ENCODE results near the gene WDFY4. TPM values are rescaled to one million over a fixed set of nuclear protein-coding genes. Genes with fewer than 3 reads are reported as not detected.

Gene WDFY4
- total RNA-seq, 1 donor from 2014 or later = 0.25 TPM

DNA sequence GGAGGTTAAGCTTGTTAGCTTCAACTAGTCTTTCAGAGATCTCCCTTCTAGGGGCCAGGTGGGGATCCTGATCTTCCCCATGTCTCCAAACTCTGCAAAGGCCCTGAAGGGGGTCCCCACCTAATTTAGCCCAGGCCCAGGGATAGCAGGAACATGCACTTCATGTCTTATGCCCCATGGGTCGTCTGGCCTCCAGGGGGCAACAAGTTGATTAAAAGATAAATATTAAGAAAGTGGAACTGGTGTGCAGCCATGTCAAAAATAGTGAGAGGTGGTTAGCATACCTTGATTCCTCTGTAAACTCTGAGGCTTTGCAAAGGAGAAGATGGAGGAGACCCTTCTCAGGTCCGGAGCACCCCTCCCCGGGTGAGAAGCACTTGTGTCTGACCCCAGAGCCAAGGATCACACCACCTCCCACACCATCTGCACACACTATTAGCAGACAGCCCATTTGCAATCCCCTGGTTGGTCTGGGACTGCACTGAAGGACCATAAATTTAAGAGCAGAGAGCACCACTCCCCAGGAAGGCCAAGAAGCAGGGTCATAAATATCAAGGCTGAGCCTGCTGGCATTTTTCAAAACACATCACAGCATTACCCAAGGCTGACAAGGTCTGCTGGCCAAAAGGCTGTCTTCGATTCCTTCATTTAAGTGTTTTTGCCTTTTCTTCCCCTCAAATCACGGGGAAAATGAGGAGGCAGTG lies 299.1 kb downstream of the WDFY4 start:
- Histone ChIP-seq H3K9me3 (ENCODE audit: insufficient read depth, low read depth, low read length) (no peaks in the 10 kb centered on the region), H2AFZ (ENCODE audit: low read depth, low read length) (no peak overlapping the region), H3K27ac (ENCODE audit: low read depth, low read length) (no peak overlapping the region), H3K4me3 (ENCODE audit: insufficient read depth, low read depth, low read length) (no peak overlapping the region), H3K4me1 (ENCODE audit: insufficient read depth, low read length) (no peaks in the 10 kb centered on the region), H3K36me3 (ENCODE audit: insufficient read depth, low read length) (no peaks in the 10 kb centered on the region), H3K4me2 (ENCODE audit: low read length) (no peak overlapping the region), H4K20me1 (ENCODE audit: insufficient read depth, low read length) (no peaks in the 10 kb centered on the region), H3K79me2 (ENCODE audit: insufficient read depth, low read length) (no peaks in the 10 kb centered on the region), H3K9ac (ENCODE audit: low read length) (no peak overlapping the region), H3K27me3 (ENCODE audit: insufficient read depth, low read length) (peaks cover 4% of the 10 kb centered on the region)
- H3K27me3 Mint-ChIP-seq (ENCODE audit: low read depth, unreplicated experiment) = peaks cover 65% of the 10 kb centered on the region
- no peak overlapping the region for H3K4me3 Mint-ChIP-seq (ENCODE audit: unreplicated experiment)
- FAIRE-seq (no peak), DNase-seq (ENCODE audit: low read depth) (no peak)
- TF ChIP-seq EZH2 (IDR thresholded peaks at IDR 0.05; ENCODE audit: insufficient read depth, low read length) = no peak
- no peak overlapping the region for H3K27ac Mint-ChIP-seq (ENCODE audit: unreplicated experiment)
- H3K4me1 Mint-ChIP-seq (ENCODE audit: low read depth, unreplicated experiment) = no peaks in the 10 kb centered on the region
- H3K36me3 Mint-ChIP-seq (ENCODE audit: low read depth, unreplicated experiment) = no peaks in the 10 kb centered on the region
- H3K9me3 Mint-ChIP-seq (ENCODE audit: unreplicated experiment) = no peaks in the 10 kb centered on the region

DNA sequence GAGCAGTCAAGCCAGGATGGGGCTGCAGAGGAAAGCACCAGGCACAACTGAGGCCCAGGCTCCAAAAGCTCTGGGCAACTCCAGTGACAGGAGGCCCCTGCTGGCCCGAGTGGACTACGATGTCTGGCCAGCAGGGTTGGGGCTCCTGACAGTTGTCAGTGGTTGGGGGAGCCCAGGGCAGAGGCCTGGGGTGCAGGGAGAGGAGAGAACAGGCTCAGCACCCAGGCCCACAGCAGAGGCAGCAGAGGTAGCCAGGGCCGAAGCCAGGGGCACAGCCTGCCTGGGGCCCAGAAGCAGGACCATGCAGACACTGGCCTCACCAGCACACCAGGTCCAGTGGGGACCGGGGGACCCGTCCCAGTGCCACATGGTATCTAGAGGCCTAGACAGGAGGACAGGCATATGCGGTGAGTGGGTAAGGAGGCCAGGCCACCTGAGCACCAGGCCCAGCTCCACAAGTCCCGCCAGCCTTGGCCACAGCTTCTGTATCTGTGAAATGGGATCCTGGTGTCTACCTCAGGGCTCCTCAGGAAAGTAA lies 301.0 kb downstream of the WDFY4 start:
- Histone ChIP-seq H3K36me3 (ENCODE audit: insufficient read depth, low read length) (no peaks in the 10 kb centered on the region), H3K27me3 (ENCODE audit: insufficient read depth, low read length) (no peaks in the 10 kb centered on the region), H4K20me1 (ENCODE audit: insufficient read depth, low read length) (no peaks in the 10 kb centered on the region), H3K4me2 (ENCODE audit: low read length) (no peak overlapping the region), H3K27ac (ENCODE audit: low read depth, low read length) (no peak overlapping the region), H3K4me1 (ENCODE audit: insufficient read depth, low read length) (no peaks in the 10 kb centered on the region), H3K4me3 (ENCODE audit: insufficient read depth, low read depth, low read length) (no peak overlapping the region), H2AFZ (ENCODE audit: low read depth, low read length) (no peak overlapping the region), H3K79me2 (ENCODE audit: insufficient read depth, low read length) (no peaks in the 10 kb centered on the region), H3K9ac (ENCODE audit: low read length) (no peak overlapping the region), H3K9me3 (ENCODE audit: insufficient read depth, low read depth, low read length) (no peaks in the 10 kb centered on the region)
- peaks cover 58% of the 10 kb centered on the region for H3K27me3 Mint-ChIP-seq (ENCODE audit: low read depth, unreplicated experiment)
- TF ChIP-seq EZH2 (IDR thresholded peaks at IDR 0.05; ENCODE audit: insufficient read depth, low read length) (no peak), CTCF (IDR thresholded peaks at IDR 0.05; ENCODE audit: insufficient read depth, low read depth, low read length) (no peak)
- no peak overlapping the region for H3K27ac Mint-ChIP-seq (ENCODE audit: unreplicated experiment)
- H3K4me3 Mint-ChIP-seq (ENCODE audit: unreplicated experiment) = no peak overlapping the region
- DNase-seq (ENCODE audit: low read depth) = no peak
- no peaks in the 10 kb centered on the region for H3K4me1 Mint-ChIP-seq (ENCODE audit: low read depth, unreplicated experiment)
- no peak for FAIRE-seq
- H3K36me3 Mint-ChIP-seq (ENCODE audit: low read depth, unreplicated experiment) = no peaks in the 10 kb centered on the region
- H3K9me3 Mint-ChIP-seq (ENCODE audit: unreplicated experiment) = no peaks in the 10 kb centered on the region

GRCh38 chr10:48990226-48990625 lies 305.6 kb downstream of the WDFY4 start:
- Mint-ChIP-seq H3K4me3 (ENCODE audit: unreplicated experiment) (no peak overlapping the region), H3K27me3 (ENCODE audit: low read depth, unreplicated experiment) (peaks cover 49% of the 10 kb centered on the region), H3K9me3 (ENCODE audit: unreplicated experiment) (no peaks in the 10 kb centered on the region), H3K36me3 (ENCODE audit: low read depth, unreplicated experiment) (no peaks in the 10 kb centered on the region), H3K27ac (ENCODE audit: unreplicated experiment) (no peak overlapping the region), H3K4me1 (ENCODE audit: low read depth, unreplicated experiment) (no peaks in the 10 kb centered on the region)
- Histone ChIP-seq H3K27ac (ENCODE audit: low read depth, low read length) (no peak overlapping the region), H3K36me3 (ENCODE audit: insufficient read depth, low read length) (no peaks in the 10 kb centered on the region), H3K27me3 (ENCODE audit: insufficient read depth, low read length) (no peaks in the 10 kb centered on the region), H3K4me1 (ENCODE audit: insufficient read depth, low read length) (no peaks in the 10 kb centered on the region), H3K9me3 (ENCODE audit: insufficient read depth, low read depth, low read length) (no peaks in the 10 kb centered on the region), H3K79me2 (ENCODE audit: insufficient read depth, low read length) (no peaks in the 10 kb centered on the region), H2AFZ (ENCODE audit: low read depth, low read length) (no peak overlapping the region), H4K20me1 (ENCODE audit: insufficient read depth, low read length) (no peaks in the 10 kb centered on the region), H3K4me3 (ENCODE audit: insufficient read depth, low read depth, low read length) (no peak overlapping the region), H3K4me2 (ENCODE audit: low read length) (no peak overlapping the region), H3K9ac (ENCODE audit: low read length) (no peak overlapping the region)
- FAIRE-seq = no peak
- no peak for DNase-seq (ENCODE audit: low read depth)
- TF ChIP-seq CTCF (IDR thresholded peaks at IDR 0.05; ENCODE audit: insufficient read depth, low read depth, low read length) = no peak
- no peak for TF ChIP-seq EZH2 (IDR thresholded peaks at IDR 0.05; ENCODE audit: insufficient read depth, low read length)

Measured in astrocyte (in vitro differentiated cells and primary cell).